HepG2 (cell line): ENCODE measurements around the gene SHROOM1. TPM values are rescaled to one million over a fixed set of nuclear protein-coding genes. Genes with fewer than 3 reads are reported as not detected.
"Not testable (repeated sequence)": the region's sequence is repeated elsewhere in the genome, so short reads cannot be mapped to it uniquely, and the experiment has no call there.

ENCODE experiments used
- ATAC-seq: fragments of 200-7000 bp; cut with Tn5 transposase; 3 replicates; pipeline ENCODE4 v1.9.1; 2020; ENCODE audit warnings: mild to moderate bottlenecking, moderate library complexity
- BruUV-seq: library from RNA; stranded (reverse); fragments of 400-500 nt; replicated peaks from 2 replicates; lab custom pipeline; 2021; lab: Mats Ljungman, UMichigan
- CTCF ChIA-PET: fragments of 300-600 bp; formaldehyde crosslinking; extraction: SDS; loops from one replicate; lab custom pipeline; 2021; ENCODE audit warnings: low total read pairs, inconsistent platforms, low intra/inter-chr PET ratio; lab: Yijun Ruan, JAX
- POLR2A ChIA-PET: fragments of 350-600 bp; sonication (Branson Sonifier 250); formaldehyde crosslinking; loops from one replicate; lab custom pipeline; 2020; ENCODE audit warnings: antibody characterized with exemption, inconsistent platforms; lab: Yijun Ruan, JAX
- DNase-seq: peaks from one replicate; pipeline ENCODE4 v3.0.0-alpha.2; 2015; ENCODE audit warnings: low spot score
- FAIRE-seq: peaks from 3 replicates; lab custom pipeline; 2011; peaks lifted over from hg19 to GRCh38; lab: Jason Lieb, UNC
- H2AFZ ChIP-seq: one replicate; pipeline ENCODE4 v1.6.1; 2011; ENCODE audit warnings: low read length, inconsistent platforms
- H3K27ac ChIP-seq: fragments of 300-600 bp; 3 replicates; pipeline ENCODE4 v1.8.0; 2011; ENCODE audit warnings: mixed run types, mild to moderate bottlenecking, mixed read lengths, low read length, inconsistent platforms; ENCODE audit not compliant: insufficient read depth; ENCODE audit errors: extremely low read length
- H3K27me3 ChIP-seq, 2 experiments: fragments of 200-600 bp in 1 of 2; 2 replicates in 1 of 2; 3 replicates in 1 of 2; pipeline versions ENCODE4 v1.6.0 to v1.8.0; 2011; ENCODE audit warnings: low read length in 2 of 2, mild to moderate bottlenecking in 2 of 2, moderate library complexity in 2 of 2, inconsistent platforms in 1 of 2; ENCODE audit not compliant: insufficient read depth in 2 of 2, control insufficient read depth in 1 of 2
- H3K36me3 ChIP-seq, 2 experiments: fragments of 200-600 bp in 1 of 2; replicated peaks in 1 of 2; 2 replicates in 1 of 2; 3 replicates in 1 of 2; pipeline versions ENCODE4 v1.5.1 to v1.8.0; 2011; ENCODE audit warnings: low read length in 2 of 2, inconsistent platforms in 1 of 2; ENCODE audit not compliant: insufficient read depth in 2 of 2, control insufficient read depth in 1 of 2
- H3K4me1 ChIP-seq: 2 replicates; pipeline ENCODE4 v1.5.1; 2012; ENCODE audit warnings: low read length, inconsistent platforms; ENCODE audit not compliant: insufficient read depth
- H3K4me2 ChIP-seq: 2 replicates; pipeline ENCODE4 v1.6.0; 2011; ENCODE audit warnings: low read depth, low read length, inconsistent platforms
- H3K4me3 ChIP-seq, 3 experiments: fragments of 200-600 bp in 1 of 3; sonication (generic), shearing (Covaris generic) in 1 of 3; replicated peaks in 1 of 3; 2 replicates each; pipeline ENCODE4 v1.5.1; 2011 to 2016; ENCODE audit warnings: low read length in 3 of 3, inconsistent platforms in 2 of 3, low read depth in 2 of 3, mild to moderate bottlenecking in 2 of 3, control low read depth in 1 of 3, mixed read lengths in 1 of 3; ENCODE audit not compliant: insufficient read depth in 1 of 3
- H3K79me2 ChIP-seq: one replicate; pipeline ENCODE4 v1.6.1; 2011; ENCODE audit warnings: low read length, inconsistent platforms; ENCODE audit not compliant: insufficient read depth
- H3K9ac ChIP-seq: 2 replicates; pipeline ENCODE4 v1.6.0; 2011; ENCODE audit warnings: mild to moderate bottlenecking, low read depth, low read length, inconsistent platforms; ENCODE audit not compliant: insufficient read depth
- H3K9me3 ChIP-seq: 2 replicates; pipeline ENCODE4 v1.5.1; 2012; ENCODE audit warnings: mild to moderate bottlenecking, low read length
- H4K20me1 ChIP-seq: 2 replicates; pipeline ENCODE4 v1.6.0; 2011; ENCODE audit warnings: inconsistent platforms, mild to moderate bottlenecking, low read length, moderate library complexity; ENCODE audit not compliant: insufficient read depth
- KDM1A ChIP-seq: IDR thresholded peaks from 2 replicates; pipeline ENCODE4 v1.6.1; 2016; ENCODE audit warnings: missing compliant biosample characterization
- ZMYM3 ChIP-seq: sonication (generic); formaldehyde crosslinking; IDR thresholded peaks from 2 replicates; pipeline ENCODE4 v1.5.1; 2020; ENCODE audit warnings: mild to moderate bottlenecking, missing genetic modification reagents
- ZNF260 ChIP-seq: sonication (generic); formaldehyde crosslinking; IDR thresholded peaks from 2 replicates; pipeline ENCODE4 v1.4.0; 2020; ENCODE audit warnings: missing genetic modification reagents, low read depth, mild to moderate bottlenecking, borderline replicate concordance
- ZNF280D ChIP-seq: sonication (generic); formaldehyde crosslinking; IDR thresholded peaks from 2 replicates; pipeline ENCODE4 v1.5.1; 2020; ENCODE audit warnings: mild to moderate bottlenecking, missing genetic modification reagents
- ZNF350 ChIP-seq: sonication (generic); formaldehyde crosslinking; IDR thresholded peaks from 2 replicates; pipeline ENCODE4 v1.4.0; 2020; ENCODE audit warnings: mild to moderate bottlenecking, low read depth, missing genetic modification reagents, borderline replicate concordance
- WGBS: methylation state at CpG from one replicate; pipeline ENCODE4 v1.1.6; 2017; ENCODE audit warnings: low lambda C conversion rate; 5-methylcytosine and 5-hydroxymethylcytosine counted together
- in situ Hi-C: cut with HindIII; loops from 2 replicates; pipeline ENCODE4 v1.10.0; 2017; ENCODE audit warnings: low pct_unique_long_range_greater_than_20kb; ENCODE audit not compliant: extremely low pct_ligation_motif_present
- intact Hi-C: fragments of 100-400 bp; cut with micrococcal nuclease; formaldehyde crosslinking; loops from one replicate; pipeline ENCODE4 v1.10.0; 2022; ENCODE audit not compliant: unreplicated experiment
- polyA plus RNA-seq, 8 experiments: library from polyadenylated mRNA; depleted of rRNA in 3 of 8; stranded (reverse) in 7 of 8; unstranded in 1 of 8; fragments of >200 nt; fragmentation: Illumina TruSeq in 4 of 8; extraction: Trizol in 4 of 8; gene quantifications; 2 replicates each; pipeline versions ENCODE4 v1.2.1 to v1.2.3, GENCODE V29; 2011 to 2016; ENCODE audit warnings: low read depth in 4 of 8, missing spikeins in 1 of 8, mixed read lengths in 1 of 8; ENCODE audit not compliant: insufficient read depth in 1 of 8
- total RNA-seq, 5 experiments: library from RNA; depleted of rRNA; stranded (reverse); fragments of >200 nt; fragmentation: Illumina TruSeq; extraction: Trizol; gene quantifications; 2 replicates each; pipeline ENCODE4 v1.2.3, GENCODE V29; 2016; ENCODE audit warnings: low read depth in 1 of 5

The SHROOM1 gene
- total and polyA plus RNA-seq, 2 of the 13 experiments (the other 11 are each of a cell fraction or from before 2014, with no cell fraction given): 18.2 to 25.7 TPM

- peak; percentile 5; the same call in 1 of the 2 replicates for TF ChIP-seq ZNF350 (CRISPR knock-in tag)
- TF ChIP-seq, all 625 proteins: peak for 16; not testable (repeated sequence) for 609
Measured at GRCh38 chr5:132806804-132807162, 23.7 kb downstream of the SHROOM1 start (continued).

- BruUV-seq: not testable (repeated sequence)
Measured at GRCh38 chr5:132805872-132806271, 24.6 kb downstream of the SHROOM1 start.

GRCh38 chr5:132804219-132804618, 26.2 kb downstream of the SHROOM1 start:
- 90% methylated on average over 1 of the region's 1 CpG for WGBS
- not testable (repeated sequence) for H3K4me3 ChIP-seq, BruUV-seq

More at GRCh38 chr5:132805872-132806271, 24.6 kb downstream of the SHROOM1 start:
- H4K20me1 ChIP-seq, ATAC-seq, H3K9me3 ChIP-seq, FAIRE-seq, H3K27ac ChIP-seq, H3K27me3 ChIP-seq, in situ Hi-C loops, H2AFZ ChIP-seq, CTCF ChIA-PET, H3K9ac ChIP-seq, DNase-seq, H3K36me3 ChIP-seq: not testable (repeated sequence)
- WGBS: 96% methylated on average over 6 of the region's 6 CpGs
- intact Hi-C loops: loop anchor here (2.0 kb wide), 1 partner anchor 29 kb away; the partner anchor contains the start of gene SEPTIN8
- Histone ChIP-seq H3K4me1 (peaks cover 59% of the 10 kb centered on the region), H3K4me2 (peak overlapping the region; percentile 99; the same call in 1 of the 2 replicates), H3K4me3 (peak overlapping the region in 2 of 3 experiments; percentile 64 to 82; a peak in 3 of 6 replicates), H3K79me2 (peaks cover 12% of the 10 kb centered on the region)
- POLR2A ChIA-PET: interaction anchor here (5.8 kb wide), 1 partner anchor 13 kb away, joined by 176 read pairs; no protein-coding TSS in a partner anchor
- TF ChIP-seq ZNF280D: 0 out of 2 replicates have a peak, but pooled peaks have one; percentile 51
- peak; percentile 97; the same call in 1 of the 2 replicates for TF ChIP-seq ZNF260 (CRISPR knock-in tag)
- peak; percentile 34; the same call in 1 of the 2 replicates for TF ChIP-seq KDM1A (CRISPR knock-in tag)
- peak; percentile 78 for TF ChIP-seq ZMYM3

More at GRCh38 chr5:132804219-132804618, 26.2 kb downstream of the SHROOM1 start:
- intact Hi-C loops, FAIRE-seq, H3K27ac ChIP-seq, H3K4me2 ChIP-seq, H3K9me3 ChIP-seq, POLR2A ChIA-PET, H3K36me3 ChIP-seq, H3K27me3 ChIP-seq, H3K9ac ChIP-seq, H4K20me1 ChIP-seq, H2AFZ ChIP-seq, DNase-seq, CTCF ChIA-PET, in situ Hi-C loops, ATAC-seq: not testable (repeated sequence)
- H3K4me1 ChIP-seq: peaks cover 59% of the 10 kb centered on the region
- H3K79me2 ChIP-seq: peaks cover 17% of the 10 kb centered on the region
